NCI-H748 (cell line): ENCODE measurements around the gene IDH2.
"Not testable (repeated sequence)": the region's sequence is repeated elsewhere in the genome, so short reads cannot be mapped to it uniquely, and the experiment has no call there.

Experiments
- DNase-seq: peaks from one replicate; lab custom pipeline; 2025; ENCODE audit not compliant: unreplicated experiment; lab: John Stamatoyannopoulos, UW

The IDH2 gene

GRCh38 chr15:90115783-90116182 is 13.5 kb upstream of the IDH2 start:
- DNase-seq = no peak

DNA sequence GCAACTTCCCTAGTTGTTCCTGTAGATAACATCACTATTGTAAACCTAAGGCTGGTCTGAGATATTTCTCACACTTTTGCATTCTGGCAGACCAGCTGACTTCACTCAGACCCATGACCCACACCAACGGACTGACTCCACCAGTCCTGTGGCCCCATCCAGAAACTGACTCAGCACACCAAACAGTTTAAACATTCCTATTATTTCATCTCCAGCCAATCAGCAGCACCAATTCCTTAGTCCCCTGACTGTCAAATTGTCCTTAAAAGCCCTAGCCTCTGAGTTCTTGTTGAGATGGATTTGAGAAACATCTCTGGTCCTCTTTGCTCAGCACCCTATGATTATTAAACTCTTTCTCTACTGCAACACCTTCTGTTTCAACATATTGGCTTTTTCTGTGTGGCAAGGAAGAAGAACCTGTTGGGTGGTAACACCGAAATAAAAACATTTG is 12.2 kb upstream of the IDH2 start:
- DNase-seq = no peak

DNA sequence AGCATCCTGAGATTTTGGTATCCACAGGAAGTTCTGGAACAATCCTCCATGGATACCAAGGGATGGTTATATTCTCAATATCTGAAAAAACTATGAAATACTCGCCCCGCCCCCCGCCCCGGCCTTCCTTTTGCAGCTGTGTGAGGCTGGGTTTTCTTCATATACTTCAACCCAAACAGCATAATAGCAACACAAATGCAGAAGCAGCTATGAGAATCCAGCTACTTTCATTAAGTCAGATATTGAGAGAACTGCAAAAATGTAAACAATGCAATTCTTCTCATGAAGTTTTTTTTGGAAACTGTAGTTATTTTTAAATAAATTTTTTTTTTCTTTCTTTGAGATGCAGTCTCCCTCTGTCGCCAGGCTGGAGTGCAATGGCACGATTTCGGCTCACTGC is 10.9 kb upstream of the IDH2 start:
- DNase-seq = no peak

GRCh38 chr15:90109163-90109751 is 7.0 kb upstream of the IDH2 start:
- DNase-seq = not testable (repeated sequence)

GRCh38 chr15:90108038-90108437 is 5.8 kb upstream of the IDH2 start:
- DNase-seq = not testable (repeated sequence)

DNA sequence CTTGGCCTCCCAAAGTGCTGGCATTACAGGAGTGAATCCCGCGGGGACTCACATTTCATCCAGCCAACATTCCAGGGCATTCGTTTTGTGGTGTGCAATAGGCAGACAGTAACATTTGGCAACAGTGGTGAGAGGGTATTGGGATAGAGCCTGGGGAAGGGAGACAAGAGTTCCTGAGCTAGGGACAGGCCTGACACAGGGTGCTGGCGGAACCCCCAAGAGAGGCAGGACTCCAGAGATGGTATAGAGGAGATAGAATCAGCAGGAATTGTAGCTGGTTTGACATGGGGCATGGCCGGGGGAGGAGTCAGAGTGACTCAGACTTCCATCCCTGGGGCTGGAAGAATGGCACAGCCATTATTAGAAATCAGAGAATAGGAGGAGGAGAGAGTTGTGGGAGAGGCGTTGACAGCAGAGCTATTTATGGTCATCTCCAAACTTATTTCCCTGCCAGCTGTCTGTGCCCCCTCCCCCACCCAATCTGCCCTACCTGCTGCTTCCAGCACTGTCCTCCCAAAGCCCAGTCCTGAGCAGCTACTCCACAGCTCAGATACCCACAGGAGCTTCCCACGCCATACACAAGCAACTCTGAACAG is 4.4 kb upstream of the IDH2 start:
- DNase-seq = no peak

GRCh38 chr15:90105521-90105920 is 3.3 kb upstream of the IDH2 start:
- no peak for DNase-seq

DNA sequence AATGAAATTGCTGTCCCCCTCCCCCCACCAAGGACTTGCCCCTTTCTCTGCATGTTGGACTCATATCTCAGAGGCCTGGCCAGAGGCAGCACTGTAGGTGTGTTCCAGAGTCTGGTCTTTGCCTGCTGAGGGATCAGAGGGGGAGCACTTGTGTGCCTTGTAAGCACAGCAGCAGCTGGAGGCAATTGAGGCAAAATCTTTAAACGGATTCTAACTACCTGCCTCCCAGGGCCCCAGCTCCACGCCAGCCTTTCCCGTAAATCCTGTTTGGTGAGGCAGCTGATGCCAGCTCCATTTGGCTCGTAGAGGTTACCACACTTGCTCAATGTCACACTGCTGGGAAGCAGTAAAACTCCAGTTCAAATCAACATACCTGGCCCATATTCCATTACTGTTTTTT is 2.3 kb upstream of the IDH2 start:
- peak; percentile 15 for DNase-seq

GRCh38 chr15:90103701-90104329 is 1.5 kb upstream of the IDH2 start:
- DNase-seq = no peak

- peak; percentile 58 for DNase-seq
Observed at GRCh38 chr15:90101130-90101968, 919 bp downstream of the IDH2 start.

DNA sequence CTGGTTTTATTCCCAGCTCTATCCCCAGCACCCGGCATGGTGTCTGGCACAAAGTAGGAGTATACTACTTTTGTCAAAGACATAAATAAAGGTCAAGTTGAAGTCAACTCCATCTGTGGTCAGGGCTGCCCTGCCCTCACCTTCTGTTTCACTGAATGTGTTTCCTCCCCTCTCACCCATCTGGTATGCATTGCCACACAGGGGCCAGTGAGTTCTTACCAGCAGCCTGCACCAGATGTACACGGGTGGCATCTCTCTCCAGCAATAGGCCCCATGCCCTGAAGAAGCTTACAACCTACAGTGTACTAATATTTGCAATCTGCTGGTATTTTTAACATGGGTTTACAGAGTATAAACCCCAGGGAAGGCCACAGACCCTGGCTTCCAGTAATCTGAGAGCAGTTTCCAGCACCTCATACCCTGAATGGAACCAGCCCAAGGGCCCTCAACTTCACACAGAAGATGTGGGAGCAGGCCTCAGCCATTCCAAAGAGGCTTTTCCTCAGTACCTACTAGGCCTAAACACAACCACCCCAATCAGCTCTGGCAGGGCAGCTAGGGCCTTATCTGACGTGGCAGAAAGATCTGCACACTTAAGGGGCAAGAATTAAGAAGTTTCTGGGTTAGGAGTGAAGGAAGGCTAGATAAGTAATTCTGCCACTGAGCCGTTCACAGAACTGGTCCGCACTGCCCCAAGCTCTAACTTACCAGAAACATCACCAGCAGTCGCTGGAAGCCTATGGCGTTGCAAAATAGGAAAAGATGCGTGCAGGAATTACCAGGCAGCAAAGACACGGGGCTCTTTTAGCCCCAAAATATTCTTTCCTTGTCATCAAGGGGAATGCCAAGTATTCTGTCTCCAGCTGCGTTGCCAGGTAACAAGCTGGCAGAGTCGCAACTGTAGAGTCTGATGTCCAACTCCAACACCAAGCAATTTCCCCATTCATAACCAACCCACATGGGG is 2.1 kb downstream of the IDH2 start:
- DNase-seq = peak; percentile 9

GRCh38 chr15:90099072-90099867 is 3.0 kb downstream of the IDH2 start:
- DNase-seq = no peak

DNA sequence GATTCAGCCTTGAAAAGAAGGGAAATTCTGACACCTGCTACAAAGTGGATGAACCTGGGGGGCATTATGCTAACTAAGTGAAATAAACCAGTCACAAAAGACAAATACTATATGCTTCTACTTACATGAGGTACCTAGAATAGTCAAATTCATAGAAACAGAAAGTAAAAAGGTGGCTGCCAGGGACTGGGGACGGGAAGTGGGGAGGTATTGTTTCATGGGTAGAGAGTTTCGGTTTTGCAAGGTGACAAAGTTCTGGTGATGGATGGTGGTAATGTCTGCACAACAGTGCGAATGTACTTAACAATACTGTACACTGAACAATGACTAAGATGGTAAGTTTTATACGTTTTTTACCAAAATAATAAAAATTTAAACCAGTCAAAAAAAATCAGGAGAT is 4.8 kb downstream of the IDH2 start:
- no peak for DNase-seq

- DNase-seq = peak; percentile 72
Observed at GRCh38 chr15:90095521-90095959, 6.7 kb downstream of the IDH2 start.

- DNase-seq = no peak
Observed at GRCh38 chr15:90091156-90091931, 10.9 kb downstream of the IDH2 start.

- DNase-seq = no peak
Observed at GRCh38 chr15:90090226-90090848, 11.9 kb downstream of the IDH2 start.

DNA sequence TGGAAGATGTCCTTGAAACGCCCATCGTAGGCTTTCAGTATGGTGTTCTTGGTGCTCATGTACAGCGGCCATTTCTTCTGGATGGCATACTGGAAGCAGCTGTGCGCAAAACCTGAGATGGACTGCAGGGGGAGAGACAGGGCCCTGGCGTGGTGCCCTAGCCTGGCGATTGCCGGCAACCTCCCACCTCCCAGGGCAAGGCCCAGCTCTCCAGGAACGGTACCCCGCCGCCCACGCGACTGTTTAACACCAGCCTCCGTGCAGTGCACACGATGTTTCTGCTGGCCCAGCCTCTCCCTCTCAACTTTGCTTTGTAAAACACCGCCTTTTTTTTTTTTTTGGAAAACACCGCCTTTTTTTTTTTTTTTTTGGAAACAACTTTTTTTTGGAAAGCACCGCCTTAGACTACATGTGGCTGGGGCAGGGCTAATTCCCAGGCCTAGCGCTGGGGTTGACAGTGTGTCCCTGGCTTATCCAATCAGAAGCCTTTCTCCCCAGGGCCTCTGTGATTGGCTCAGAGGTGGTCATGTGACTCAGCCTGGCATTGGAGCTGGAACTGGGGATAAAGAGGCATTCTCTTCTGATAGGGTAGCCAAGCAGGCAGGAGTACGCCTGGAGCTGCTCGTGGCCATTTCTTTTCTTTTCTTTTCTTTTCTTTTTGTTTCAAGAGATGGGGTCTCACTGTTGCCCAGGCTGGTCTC is 14.7 kb downstream of the IDH2 start:
- no peak for DNase-seq

DNA sequence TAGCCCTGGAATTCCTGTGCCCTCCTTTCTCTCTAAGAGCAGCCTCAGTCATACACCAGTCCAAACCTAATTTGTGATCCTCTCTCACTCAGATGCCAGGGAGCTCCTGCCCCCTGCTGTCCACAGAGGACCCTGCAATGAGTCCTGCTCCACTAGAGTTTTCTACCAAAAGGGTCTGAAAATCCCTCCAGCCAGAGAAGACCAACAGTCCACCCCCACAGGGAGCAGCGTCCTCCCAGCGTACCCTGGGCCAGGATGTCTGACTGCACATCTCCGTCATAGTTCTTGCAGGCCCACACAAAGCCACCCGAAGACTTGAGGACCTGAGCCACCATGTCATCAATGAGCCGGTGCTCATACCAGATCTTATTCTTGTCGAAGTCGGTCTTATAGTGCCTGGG is 15.4 kb downstream of the IDH2 start:
- DNase-seq = peak; percentile 40
